GM20000 (cell line): ENCODE data around the gene BCL7A.

Source experiments
- DNase-seq: peaks from one replicate; pipeline ENCODE4 v3.0.0; 2012; ENCODE audit warnings: low spot score
- TF ChIP-seq, protein P1 (sequence below): IDR thresholded peaks from 2 replicates; pipeline ENCODE4 v1.5.1; 2012; ENCODE audit warnings: mild to moderate bottlenecking, control low read depth; ENCODE audit errors: extremely low read depth, missing control alignments

BCL7A gene

DNA sequence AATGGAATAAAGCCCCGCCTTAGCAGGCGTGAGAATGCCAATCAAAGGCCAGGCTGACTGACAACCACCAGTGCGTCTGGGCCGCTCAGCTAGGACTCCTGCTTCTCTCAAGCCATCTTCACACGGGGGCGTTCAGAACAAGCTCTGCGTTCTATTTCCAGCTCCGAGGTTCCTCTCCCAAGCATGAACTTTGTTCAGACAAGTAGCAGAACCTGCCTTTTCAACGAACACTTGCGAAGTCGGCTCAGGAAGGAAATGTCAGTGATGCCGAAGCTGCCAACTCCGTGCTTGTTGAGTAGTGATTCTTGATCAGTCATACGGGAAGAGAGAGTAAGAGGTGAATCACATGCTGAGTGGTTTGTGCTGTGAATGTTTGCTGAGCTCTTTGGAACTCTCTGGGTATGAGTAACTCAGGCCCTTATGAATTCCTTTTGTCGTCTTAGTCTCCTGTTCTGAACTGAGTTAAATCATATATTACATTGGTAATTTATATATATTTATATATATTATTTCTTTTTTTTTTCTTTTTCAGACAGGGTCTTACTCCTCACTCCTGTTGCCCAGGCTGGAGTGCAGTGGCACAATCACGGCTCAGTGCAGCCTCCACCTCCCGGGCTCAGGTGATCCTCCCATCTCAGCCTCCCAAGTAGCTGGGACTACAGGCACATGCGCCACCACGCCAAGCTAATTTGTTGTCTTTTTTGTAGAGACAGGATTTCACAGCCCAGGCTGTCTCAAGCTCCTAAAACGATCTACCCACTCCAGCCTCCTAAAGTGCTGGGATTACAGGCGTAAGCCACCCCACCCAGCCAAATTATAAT lies 29.4 kb upstream of the BCL7A start:
- DNase-seq: peak; percentile 88
- TF ChIP-seq, protein P1, sequence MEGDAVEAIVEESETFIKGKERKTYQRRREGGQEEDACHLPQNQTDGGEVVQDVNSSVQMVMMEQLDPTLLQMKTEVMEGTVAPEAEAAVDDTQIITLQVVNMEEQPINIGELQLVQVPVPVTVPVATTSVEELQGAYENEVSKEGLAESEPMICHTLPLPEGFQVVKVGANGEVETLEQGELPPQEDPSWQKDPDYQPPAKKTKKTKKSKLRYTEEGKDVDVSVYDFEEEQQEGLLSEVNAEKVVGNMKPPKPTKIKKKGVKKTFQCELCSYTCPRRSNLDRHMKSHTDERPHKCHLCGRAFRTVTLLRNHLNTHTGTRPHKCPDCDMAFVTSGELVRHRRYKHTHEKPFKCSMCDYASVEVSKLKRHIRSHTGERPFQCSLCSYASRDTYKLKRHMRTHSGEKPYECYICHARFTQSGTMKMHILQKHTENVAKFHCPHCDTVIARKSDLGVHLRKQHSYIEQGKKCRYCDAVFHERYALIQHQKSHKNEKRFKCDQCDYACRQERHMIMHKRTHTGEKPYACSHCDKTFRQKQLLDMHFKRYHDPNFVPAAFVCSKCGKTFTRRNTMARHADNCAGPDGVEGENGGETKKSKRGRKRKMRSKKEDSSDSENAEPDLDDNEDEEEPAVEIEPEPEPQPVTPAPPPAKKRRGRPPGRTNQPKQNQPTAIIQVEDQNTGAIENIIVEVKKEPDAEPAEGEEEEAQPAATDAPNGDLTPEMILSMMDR: no peak

DNA sequence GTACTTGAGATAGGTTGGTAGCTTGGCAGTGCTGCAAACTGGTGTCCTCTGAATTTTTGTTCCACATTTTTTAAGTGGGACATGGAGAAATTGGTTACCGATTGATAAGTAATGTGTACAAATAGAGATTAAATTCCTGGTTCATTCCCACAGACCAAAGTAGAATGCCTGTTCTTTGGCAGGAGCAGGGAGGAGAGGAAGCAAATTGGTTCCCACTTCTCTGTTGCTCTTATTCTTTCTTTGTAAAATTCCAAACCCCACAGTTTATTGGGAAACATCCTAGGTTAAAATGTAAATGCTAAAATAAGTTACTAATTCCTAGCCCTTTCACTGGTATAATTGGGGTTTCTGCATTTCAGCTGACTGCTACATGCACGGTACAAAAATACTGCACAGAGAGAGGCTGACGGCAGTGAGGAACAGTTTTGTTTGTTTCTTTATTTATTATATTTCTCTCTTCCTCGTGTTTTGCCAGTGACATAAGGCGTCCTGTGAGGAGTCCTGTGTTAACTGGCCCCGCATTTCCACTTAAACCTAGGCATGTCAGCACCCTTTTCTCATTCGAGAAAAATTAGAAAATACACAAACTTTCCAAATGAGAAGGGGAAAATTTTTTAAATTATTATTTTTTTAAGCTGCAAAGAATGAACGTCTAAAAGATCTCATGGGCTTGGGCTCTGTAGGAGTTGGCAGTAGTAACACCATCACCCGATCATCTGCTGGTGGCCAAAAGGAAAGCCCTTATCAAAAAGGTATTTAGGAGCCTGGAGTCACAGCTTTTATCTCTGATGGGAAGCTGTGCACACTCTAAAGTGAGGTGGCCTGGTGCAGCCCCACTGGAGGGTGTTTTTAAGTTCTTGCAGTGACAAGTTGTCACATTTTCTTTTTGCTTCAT lies 25.4 kb upstream of the BCL7A start:
- TF ChIP-seq, protein P1: no peak
- DNase-seq: no peak

DNA sequence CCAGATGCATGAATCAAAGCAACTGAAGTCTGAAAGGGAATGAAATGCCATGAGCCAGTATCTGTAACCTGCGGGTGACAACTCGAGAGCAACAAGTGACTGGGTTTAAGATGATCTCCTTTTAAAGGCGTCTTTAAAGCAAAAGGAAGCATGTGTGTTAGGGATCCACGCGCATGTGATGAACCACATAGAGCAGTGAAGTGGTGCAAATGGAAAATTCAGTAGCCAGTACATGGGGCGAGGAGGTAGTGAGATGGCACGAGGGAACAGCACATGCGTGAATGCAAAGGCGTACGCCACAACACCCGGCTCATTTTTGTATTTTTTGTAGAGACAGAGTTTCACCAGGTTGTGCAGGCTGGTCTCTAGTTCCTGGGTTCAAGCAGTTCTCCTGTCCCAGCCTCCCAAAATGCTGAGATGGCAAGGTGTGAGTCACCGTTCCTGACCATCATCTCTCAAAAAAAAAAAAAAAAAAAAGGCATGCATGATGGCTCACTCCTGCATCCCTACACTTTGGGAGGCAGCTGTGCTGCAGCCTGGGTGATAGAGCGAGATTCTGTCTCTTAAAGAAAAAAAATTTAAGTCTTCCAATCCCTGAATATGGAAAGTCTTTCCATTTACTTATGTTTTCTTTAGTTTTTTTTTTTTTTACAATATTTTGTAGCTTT lies 24.6 kb upstream of the BCL7A start:
- DNase-seq: no peak
- TF ChIP-seq, protein P1: no peak

DNA sequence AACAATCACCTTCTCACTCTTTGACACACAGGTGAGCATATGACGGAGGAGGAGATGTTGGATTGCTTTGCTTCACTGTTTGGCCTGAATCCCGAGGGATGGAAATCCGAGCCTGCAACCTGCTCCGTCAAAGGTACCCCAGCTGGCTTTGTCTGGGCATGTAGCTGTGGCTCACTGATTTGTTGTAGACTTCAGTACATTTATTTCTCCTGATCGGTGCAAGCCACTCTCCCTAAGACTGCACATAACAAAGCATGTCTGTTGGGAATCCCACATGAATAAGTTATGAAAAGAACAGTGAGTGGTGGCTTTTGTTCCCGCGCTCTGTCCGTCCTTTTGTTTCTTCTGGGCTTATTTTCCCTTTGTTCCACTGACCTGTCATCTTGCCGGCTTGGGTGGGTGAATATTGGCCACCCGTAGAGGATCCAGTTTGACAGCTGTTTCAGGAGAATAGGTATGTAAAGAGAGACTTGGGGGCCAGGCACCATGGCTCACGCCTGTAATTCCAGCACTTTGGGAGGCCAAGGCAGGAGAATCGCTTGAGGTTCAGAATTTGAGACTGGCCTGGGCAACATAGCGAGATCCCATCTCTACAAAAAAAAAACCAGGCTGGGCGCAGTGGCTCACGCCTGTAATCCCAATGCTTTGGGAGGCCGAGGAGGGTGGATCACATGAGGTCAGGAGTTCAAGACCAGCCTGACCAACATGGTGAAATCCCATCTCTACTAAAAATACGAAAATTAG lies 20.0 kb upstream of the BCL7A start:
- TF ChIP-seq, protein P1: no peak
- DNase-seq: no peak

DNA sequence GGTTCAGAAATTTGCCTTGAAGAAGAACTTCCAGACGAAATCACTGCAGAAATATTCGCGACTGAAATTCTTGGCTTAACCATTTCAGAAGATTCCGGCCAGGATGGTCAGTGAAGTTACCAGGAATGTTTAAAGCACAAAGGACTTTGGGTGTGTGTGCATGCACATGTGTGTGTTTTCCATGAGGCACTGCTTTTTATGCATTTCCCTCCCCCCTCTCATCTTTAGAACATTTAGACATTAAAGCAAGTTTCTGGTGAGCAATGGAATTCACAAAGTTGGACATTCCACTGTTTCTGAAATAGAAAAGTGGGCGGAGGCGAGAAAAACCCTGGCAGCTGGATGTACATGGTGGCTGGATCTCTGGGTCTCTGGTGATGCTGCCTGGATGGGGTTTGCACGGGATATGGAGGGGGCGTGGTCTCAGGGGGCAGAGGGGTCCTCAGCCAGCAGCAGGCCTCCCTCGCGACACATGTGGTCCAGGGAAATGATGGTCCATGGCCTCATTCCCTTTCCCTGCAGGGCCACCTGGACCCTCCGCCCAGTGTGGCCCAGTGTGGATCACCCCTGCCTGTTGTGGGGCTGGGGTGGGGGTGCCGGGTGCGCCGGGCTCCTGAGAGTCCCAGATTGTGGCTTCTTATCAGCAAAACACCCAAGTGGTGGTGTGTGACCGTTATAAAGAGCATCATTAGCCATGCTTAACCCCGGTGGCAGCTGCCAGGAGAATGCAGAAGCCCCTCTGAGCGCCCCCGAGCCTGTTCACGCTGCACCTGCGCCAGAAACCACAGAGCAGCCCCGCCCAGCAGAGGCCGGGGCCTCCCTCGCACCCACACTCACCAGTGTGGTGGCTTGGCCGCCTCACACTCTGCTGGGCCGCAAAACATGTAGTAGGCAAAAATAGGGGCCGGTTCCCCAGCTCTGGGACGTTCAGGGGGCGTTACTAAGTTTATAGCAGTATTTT lies 17.8 kb upstream of the BCL7A start:
- TF ChIP-seq, protein P1: no peak
- DNase-seq: peak; percentile 45

DNA sequence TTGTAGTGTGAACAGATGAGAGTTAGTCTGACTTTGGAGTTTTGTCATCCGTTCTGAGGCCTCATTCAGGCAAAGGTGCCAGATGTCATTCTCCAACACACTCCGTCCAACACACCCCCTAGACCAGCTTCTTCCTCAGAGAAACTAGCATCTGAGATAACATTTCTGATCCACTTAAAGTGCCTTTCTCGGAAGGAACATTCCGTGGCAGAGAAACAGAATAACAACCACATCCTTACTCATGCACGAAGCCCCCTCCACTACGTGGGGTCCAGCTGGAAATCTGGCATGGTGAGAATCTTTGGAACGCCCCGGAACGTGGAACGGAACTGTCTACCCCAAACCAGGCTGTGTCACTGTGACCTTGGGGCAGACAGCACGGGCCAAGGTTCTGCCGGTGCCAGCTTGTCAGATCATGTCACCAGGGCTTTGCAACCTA lies 17.0 kb upstream of the BCL7A start:
- TF ChIP-seq, protein P1: no peak

More for the DNA sequence above, 17.0 kb upstream of the BCL7A start:
- DNase-seq: no peak
